GM12878 (cell line): ENCODE data around the gene CHN1. TPM values are rescaled to one million over a fixed set of nuclear protein-coding genes. Genes with fewer than 3 reads are reported as not detected.

ENCODE experiments used
- ATAC-seq: fragments of 200-7000 bp; cut with Tn5 transposase; 3 replicates; pipeline ENCODE4 v1.9.1; 2020; ENCODE audit warnings: mild to moderate bottlenecking, moderate library complexity
- BruUV-seq: library from RNA; stranded (reverse); fragments of 400-500 nt; replicated peaks from 2 replicates; lab custom pipeline; 2021; lab: Mats Ljungman, UMichigan
- CTCF ChIA-PET: fragments of 300-600 bp; sonication (Branson Sonifier 250); formaldehyde crosslinking; extraction: SDS; loops from one replicate; lab custom pipeline; 2021; ENCODE audit warnings: inconsistent platforms; lab: Yijun Ruan, JAX
- POLR2A ChIA-PET: fragments of 350-600 bp; formaldehyde crosslinking; extraction: SDS; loops from one replicate; lab custom pipeline; 2021; ENCODE audit warnings: inconsistent platforms; lab: Charles Lee
- RAD21 ChIA-PET: fragments of 300-600 bp; sonication (Branson Sonifier 250); formaldehyde crosslinking; loops from one replicate; lab custom pipeline; 2023; ENCODE audit warnings: antibody characterized with exemption; ENCODE audit not compliant: unreplicated experiment; lab: Charles Lee
- SMC1A ChIA-PET: fragments of 300-600 bp; sonication (Branson Sonifier 250); formaldehyde crosslinking; loops from one replicate; lab custom pipeline; 2023; ENCODE audit not compliant: unreplicated experiment, uncharacterized antibody; lab: Charles Lee
- DNase-seq: peaks from one replicate; pipeline ENCODE4 v3.0.0-alpha.2; 2011; ENCODE audit warnings: low read depth, low spot score
- FAIRE-seq: peaks from 3 replicates; lab custom pipeline; 2011; peaks lifted over from hg19 to GRCh38; lab: Jason Lieb, UNC
- H2AFZ ChIP-seq: 2 replicates; pipeline ENCODE4 v1.6.0; 2011; ENCODE audit warnings: low read depth, low read length, control low read depth; ENCODE audit not compliant: control insufficient read depth
- H3K27ac ChIP-seq: 2 replicates; pipeline ENCODE4 v1.5.1; 2011; ENCODE audit warnings: control low read depth; ENCODE audit not compliant: control insufficient read depth, insufficient read depth
- H3K27me3 ChIP-seq, 2 experiments: replicated peaks in 1 of 2; 2 replicates each; pipeline versions ENCODE4 v1.6.0 to v1.6.1; 2011; ENCODE audit warnings: low read length in 1 of 2; ENCODE audit not compliant: control insufficient read depth in 2 of 2, insufficient read depth in 2 of 2
- H3K36me3 ChIP-seq, 2 experiments: 2 replicates each; pipeline ENCODE4 v1.5.1; 2011; ENCODE audit warnings: low read length in 1 of 2; ENCODE audit not compliant: control insufficient read depth in 2 of 2, insufficient read depth in 2 of 2
- H3K4me1 ChIP-seq: 2 replicates; pipeline ENCODE4 v1.6.1; 2011; ENCODE audit warnings: mild to moderate bottlenecking, low read length, moderate library complexity, mixed read lengths; ENCODE audit not compliant: control insufficient read depth, insufficient read depth
- H3K4me2 ChIP-seq: 2 replicates; pipeline ENCODE4 v1.6.0; 2011; ENCODE audit warnings: control low read depth; ENCODE audit not compliant: control insufficient read depth, insufficient read depth
- H3K4me3 ChIP-seq: fragments of 200-600 bp; sonication (generic); 2 replicates; pipeline ENCODE4 v1.5.1; 2016
- H3K79me2 ChIP-seq: 2 replicates; pipeline ENCODE4 v1.6.0; 2011; ENCODE audit warnings: low read length; ENCODE audit not compliant: control insufficient read depth, insufficient read depth
- H3K9ac ChIP-seq: 2 replicates; pipeline ENCODE4 v1.8.0; 2011; ENCODE audit warnings: low read length, control low read depth, mixed read lengths; ENCODE audit not compliant: control insufficient read depth, insufficient read depth
- H3K9me3 ChIP-seq: replicated peaks from 3 replicates; pipeline ENCODE4 v1.5.1; 2011; ENCODE audit warnings: mild to moderate bottlenecking, low read length; ENCODE audit not compliant: control insufficient read depth, insufficient read depth
- H4K20me1 ChIP-seq: 2 replicates; pipeline ENCODE4 v1.6.0; 2011; ENCODE audit not compliant: control insufficient read depth, insufficient read depth
- E2F8 ChIP-seq: fragments of 450-650 bp; IDR thresholded peaks from 2 replicates; pipeline ENCODE4 v1.6.1; 2018; ENCODE audit warnings: mild to moderate bottlenecking, low read depth, moderate library complexity; ENCODE audit not compliant: partially characterized antibody
- HDGF ChIP-seq: fragments of 450-650 bp; IDR thresholded peaks from 2 replicates; pipeline ENCODE4 v1.6.1; 2016; ENCODE audit warnings: antibody characterized with exemption
- IKZF2 ChIP-seq, 2 experiments: fragments of 450-650 bp; IDR thresholded peaks; 2 replicates each; pipeline ENCODE4 v1.6.1; 2017; ENCODE audit warnings: mild to moderate bottlenecking in 2 of 2, moderate library complexity in 2 of 2
- MAX ChIP-seq: IDR thresholded peaks from 2 replicates; pipeline ENCODE4 v1.6.1; 2012; ENCODE audit warnings: low read depth, low read length, improper control_type of control experiment
- PAX5 ChIP-seq: IDR thresholded peaks from 2 replicates; pipeline ENCODE4 v1.6.1; 2011; ENCODE audit warnings: low read depth, low read length, borderline replicate concordance
- RBBP5 ChIP-seq: fragments of 200-600 bp; sonication (generic); conservative IDR thresholded peaks from 2 replicates; pipeline ENCODE4 v1.6.1; 2016
- STAT1 ChIP-seq: fragments of 450-650 bp; conservative IDR thresholded peaks from 2 replicates; pipeline ENCODE4 v1.6.1; 2014; ENCODE audit warnings: antibody characterized with exemption, mild to moderate bottlenecking
- STAT3 ChIP-seq: IDR thresholded peaks from 2 replicates; pipeline ENCODE4 v1.6.1; 2011; ENCODE audit warnings: low read depth, low read length, improper control_type of control experiment
- ZNF384 ChIP-seq: IDR thresholded peaks from 2 replicates; pipeline ENCODE4 v1.6.1; 2012; ENCODE audit warnings: low read depth, mild to moderate bottlenecking, low read length, improper control_type of control experiment, borderline replicate concordance
- ZZZ3 ChIP-seq: IDR thresholded peaks from 2 replicates; pipeline ENCODE4 v1.6.1; 2011; ENCODE audit warnings: low read depth; ENCODE audit not compliant: control insufficient read depth, insufficient read length
- WGBS: methylation state at CpG from one replicate; pipeline ENCODE4 v1.1.6; 2016; ENCODE audit warnings: low lambda C conversion rate; ENCODE audit not compliant: insufficient replicate concordance, insufficient coverage; ENCODE audit errors: missing lambda C conversion rate; 5-methylcytosine and 5-hydroxymethylcytosine counted together
- in situ Hi-C: fragments of 300-500 bp; cut with MboI; formaldehyde crosslinking; loops from 9 replicates; pipeline ENCODE4 v1.14.3; 2018; ENCODE audit warnings: mixed read lengths
- intact Hi-C: fragments of 100-400 bp; cut with micrococcal nuclease; formaldehyde crosslinking; loops from one replicate; pipeline ENCODE4 v1.14.2; 2022; ENCODE audit not compliant: unreplicated experiment
- polyA plus RNA-seq, 11 experiments: library from polyadenylated mRNA; depleted of rRNA in 4 of 11; unstranded in 6 of 11; stranded (reverse) in 5 of 11; fragments of >200 nt; fragmentation: Nextera tagmentation in 4 of 11; fragmentation: Illumina TruSeq in 1 of 11; extraction: Ambion mirVana in 4 of 11; extraction: Trizol in 1 of 11; gene quantifications; 1 replicate in 1 of 11; 2 replicates in 10 of 11; pipeline versions ENCODE4 v1.2.1 to v1.2.3, GENCODE V29; 2011 to 2016; ENCODE audit warnings: inconsistent platforms in 2 of 11, missing spikeins in 2 of 11, low read depth in 1 of 11
- total RNA-seq, 4 experiments: library from RNA; depleted of rRNA in 3 of 4; stranded (reverse); fragments of >200 nt in 3 of 4; fragmentation: Illumina TruSeq in 1 of 4; extraction: Trizol in 1 of 4; gene quantifications; 2 replicates each; pipeline versions ENCODE4 v1.2.1 to v1.2.3, GENCODE V29; 2013 to 2021
- TF ChIP-seq, protein P1 (sequence below): IDR thresholded peaks from 2 replicates; pipeline ENCODE4 v1.6.1; 2011; ENCODE audit warnings: borderline replicate concordance, low read depth, mild to moderate bottlenecking, moderate library complexity, mixed read lengths, low read length; ENCODE audit not compliant: insufficient read depth; ENCODE audit errors: extremely low read length
- TF ChIP-seq, protein P2 (sequence below): fragments of 450-650 bp; formaldehyde crosslinking; IDR thresholded peaks from 2 replicates; pipeline ENCODE4 v1.4.0; 2020; ENCODE audit warnings: mild to moderate bottlenecking, moderate library complexity
- TF ChIP-seq, protein P3 (sequence below): fragments of 450-650 bp; IDR thresholded peaks from 2 replicates; pipeline ENCODE4 v1.6.1; 2017; ENCODE audit warnings: borderline replicate concordance

Gene CHN1
- total and polyA plus RNA-seq, 10 of the 15 experiments (the other 5 are each of a cell fraction or from before 2014, with no cell fraction given) = 0.18 to 0.92 (median 0.53) TPM; not detected in 1

GRCh38 chr2:174903264-174903556, 102.0 kb downstream of the CHN1 start (continued):
- TF ChIP-seq E2F8 = no peak
- no peak for TF ChIP-seq STAT1

- CTCF ChIA-PET = interaction anchor here (1.7 to 2.3 kb wide), 2 partner anchors 132 to 153 kb away, joined by 5 to 6 read pairs; no protein-coding TSS in a partner anchor
- no TSS peak for BruUV-seq
- intact Hi-C loops (no loop called here), in situ Hi-C loops (no loop called here)
- no peak overlapping the region for H3K4me3 ChIP-seq
- H2AFZ ChIP-seq = no peak overlapping the region
- H3K27me3 ChIP-seq = no peaks in the 10 kb centered on the region
- H3K4me1 ChIP-seq = no peaks in the 10 kb centered on the region
- H3K9ac ChIP-seq = no peak overlapping the region
- POLR2A ChIA-PET = no interaction called here
- DNase-seq (no peak), ATAC-seq (no peak), FAIRE-seq (no peak)
- no peak overlapping the region for H3K27ac ChIP-seq
- H3K79me2 ChIP-seq = no peaks in the 10 kb centered on the region
- 37% methylated on average over 3 of the region's 3 CpGs for WGBS
- no peaks in the 10 kb centered on the region for H3K9me3 ChIP-seq
- no peaks in the 10 kb centered on the region for H4K20me1 ChIP-seq
- SMC1A ChIA-PET = no interaction called here
- no peak overlapping the region for H3K4me2 ChIP-seq
- H3K36me3 ChIP-seq = no peaks in the 10 kb centered on the region
- RAD21 ChIA-PET = no interaction called here
- TF ChIP-seq ZNF384 = no peak
- no peak for TF ChIP-seq ZZZ3
- TF ChIP-seq, protein P1, sequence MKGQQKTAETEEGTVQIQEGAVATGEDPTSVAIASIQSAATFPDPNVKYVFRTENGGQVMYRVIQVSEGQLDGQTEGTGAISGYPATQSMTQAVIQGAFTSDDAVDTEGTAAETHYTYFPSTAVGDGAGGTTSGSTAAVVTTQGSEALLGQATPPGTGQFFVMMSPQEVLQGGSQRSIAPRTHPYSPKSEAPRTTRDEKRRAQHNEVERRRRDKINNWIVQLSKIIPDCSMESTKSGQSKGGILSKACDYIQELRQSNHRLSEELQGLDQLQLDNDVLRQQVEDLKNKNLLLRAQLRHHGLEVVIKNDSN = no peak
- no peak for TF ChIP-seq HDGF
- no peak for TF ChIP-seq MAX
- TF ChIP-seq RBBP5 = no peak
- TF ChIP-seq, protein P2, sequence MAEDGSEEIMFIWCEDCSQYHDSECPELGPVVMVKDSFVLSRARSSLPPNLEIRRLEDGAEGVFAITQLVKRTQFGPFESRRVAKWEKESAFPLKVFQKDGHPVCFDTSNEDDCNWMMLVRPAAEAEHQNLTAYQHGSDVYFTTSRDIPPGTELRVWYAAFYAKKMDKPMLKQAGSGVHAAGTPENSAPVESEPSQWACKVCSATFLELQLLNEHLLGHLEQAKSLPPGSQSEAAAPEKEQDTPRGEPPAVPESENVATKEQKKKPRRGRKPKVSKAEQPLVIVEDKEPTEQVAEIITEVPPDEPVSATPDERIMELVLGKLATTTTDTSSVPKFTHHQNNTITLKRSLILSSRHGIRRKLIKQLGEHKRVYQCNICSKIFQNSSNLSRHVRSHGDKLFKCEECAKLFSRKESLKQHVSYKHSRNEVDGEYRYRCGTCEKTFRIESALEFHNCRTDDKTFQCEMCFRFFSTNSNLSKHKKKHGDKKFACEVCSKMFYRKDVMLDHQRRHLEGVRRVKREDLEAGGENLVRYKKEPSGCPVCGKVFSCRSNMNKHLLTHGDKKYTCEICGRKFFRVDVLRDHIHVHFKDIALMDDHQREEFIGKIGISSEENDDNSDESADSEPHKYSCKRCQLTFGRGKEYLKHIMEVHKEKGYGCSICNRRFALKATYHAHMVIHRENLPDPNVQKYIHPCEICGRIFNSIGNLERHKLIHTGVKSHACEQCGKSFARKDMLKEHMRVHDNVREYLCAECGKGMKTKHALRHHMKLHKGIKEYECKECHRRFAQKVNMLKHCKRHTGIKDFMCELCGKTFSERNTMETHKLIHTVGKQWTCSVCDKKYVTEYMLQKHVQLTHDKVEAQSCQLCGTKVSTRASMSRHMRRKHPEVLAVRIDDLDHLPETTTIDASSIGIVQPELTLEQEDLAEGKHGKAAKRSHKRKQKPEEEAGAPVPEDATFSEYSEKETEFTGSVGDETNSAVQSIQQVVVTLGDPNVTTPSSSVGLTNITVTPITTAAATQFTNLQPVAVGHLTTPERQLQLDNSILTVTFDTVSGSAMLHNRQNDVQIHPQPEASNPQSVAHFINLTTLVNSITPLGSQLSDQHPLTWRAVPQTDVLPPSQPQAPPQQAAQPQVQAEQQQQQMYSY (CRISPR knock-in tag) = no peak
- TF ChIP-seq, protein P3, sequence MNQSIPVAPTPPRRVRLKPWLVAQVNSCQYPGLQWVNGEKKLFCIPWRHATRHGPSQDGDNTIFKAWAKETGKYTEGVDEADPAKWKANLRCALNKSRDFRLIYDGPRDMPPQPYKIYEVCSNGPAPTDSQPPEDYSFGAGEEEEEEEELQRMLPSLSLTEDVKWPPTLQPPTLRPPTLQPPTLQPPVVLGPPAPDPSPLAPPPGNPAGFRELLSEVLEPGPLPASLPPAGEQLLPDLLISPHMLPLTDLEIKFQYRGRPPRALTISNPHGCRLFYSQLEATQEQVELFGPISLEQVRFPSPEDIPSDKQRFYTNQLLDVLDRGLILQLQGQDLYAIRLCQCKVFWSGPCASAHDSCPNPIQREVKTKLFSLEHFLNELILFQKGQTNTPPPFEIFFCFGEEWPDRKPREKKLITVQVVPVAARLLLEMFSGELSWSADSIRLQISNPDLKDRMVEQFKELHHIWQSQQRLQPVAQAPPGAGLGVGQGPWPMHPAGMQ = no peak
- TF ChIP-seq PAX5 = no peak
- TF ChIP-seq IKZF2 (IDR thresholded peaks at IDR 0.05) = no peak
- no peak for TF ChIP-seq STAT3
Observed at GRCh38 chr2:174902506-174903263, 102.5 kb downstream of the CHN1 start.
